Keratinocyte (primary cell): Measurements from ENCODE around the gene SMYD1. TPM values are rescaled to one million over a fixed set of nuclear protein-coding genes. Genes with fewer than 3 reads are reported as not detected.

Source experiments
- DNase-seq: peaks from one replicate; pipeline ENCODE4 v3.0.0-alpha.2; 2011; ENCODE audit warnings: low read depth, missing footprints, low spot score
- FAIRE-seq: peaks from 2 replicates; lab custom pipeline; 2011; peaks lifted over from hg19 to GRCh38; lab: Jason Lieb, UNC
- H2AFZ ChIP-seq: 2 replicates; pipeline ENCODE4 v1.6.0; 2012; ENCODE audit warnings: low read length, control low read depth, inconsistent platforms; ENCODE audit not compliant: control insufficient read depth
- H3K27ac ChIP-seq: 2 replicates; pipeline ENCODE4 v1.5.1; 2011; ENCODE audit warnings: low read length; ENCODE audit not compliant: control insufficient read depth, insufficient read depth
- H3K27me3 ChIP-seq: 3 replicates; pipeline ENCODE4 v1.6.0; 2011; ENCODE audit warnings: low read length; ENCODE audit not compliant: control insufficient read depth, insufficient read depth; ENCODE audit errors: extremely low read depth
- H3K36me3 ChIP-seq, 2 experiments: 2 replicates in 1 of 2; 3 replicates in 1 of 2; pipeline ENCODE4 v1.5.1; 2011; ENCODE audit warnings: low read length in 2 of 2, mild to moderate bottlenecking in 1 of 2; ENCODE audit not compliant: control insufficient read depth in 2 of 2, insufficient read depth in 2 of 2; ENCODE audit errors: extremely low read depth in 1 of 2
- H3K4me1 ChIP-seq: 3 replicates; pipeline ENCODE4 v1.5.1; 2011; ENCODE audit warnings: low read length; ENCODE audit not compliant: control insufficient read depth, insufficient read depth; ENCODE audit errors: extremely low read depth
- H3K4me2 ChIP-seq: 3 replicates; pipeline ENCODE4 v1.6.0; 2011; ENCODE audit warnings: low read depth, low read length; ENCODE audit not compliant: control insufficient read depth, insufficient read depth; ENCODE audit errors: extremely low read depth
- H3K4me3 ChIP-seq, 3 experiments: fragments of 200-600 bp in 1 of 3; sonication (generic) in 1 of 3; 2 replicates in 2 of 3; 3 replicates in 1 of 3; pipeline ENCODE4 v1.5.1; 2011 to 2016; ENCODE audit warnings: low read length in 3 of 3, mild to moderate bottlenecking in 3 of 3, control low read depth in 2 of 3, inconsistent platforms in 1 of 3, low read depth in 1 of 3, mixed read lengths in 1 of 3, mixed run types in 1 of 3, moderate library complexity in 1 of 3; ENCODE audit not compliant: control insufficient read depth in 2 of 3, insufficient read depth in 2 of 3; ENCODE audit errors: extremely low read depth in 1 of 3
- H3K79me2 ChIP-seq: 2 replicates; pipeline ENCODE4 v1.6.0; 2012; ENCODE audit warnings: low read length; ENCODE audit not compliant: control insufficient read depth, insufficient read depth
- H3K9ac ChIP-seq: 3 replicates; pipeline ENCODE4 v1.6.0; 2011; ENCODE audit warnings: low read length; ENCODE audit not compliant: control insufficient read depth, insufficient read depth; ENCODE audit errors: extremely low read depth
- H3K9me1 ChIP-seq: 3 replicates; pipeline ENCODE4 v1.6.0; 2011; ENCODE audit warnings: low read length; ENCODE audit not compliant: control insufficient read depth, insufficient read depth; ENCODE audit errors: extremely low read depth
- H3K9me3 ChIP-seq: 2 replicates; pipeline ENCODE4 v1.5.1; 2012; ENCODE audit warnings: low read depth, low read length; ENCODE audit not compliant: control insufficient read depth
- H4K20me1 ChIP-seq: 3 replicates; pipeline ENCODE4 v1.6.0; 2011; ENCODE audit warnings: low read length; ENCODE audit not compliant: control insufficient read depth, insufficient read depth; ENCODE audit errors: extremely low read depth
- CTCF ChIP-seq, 3 experiments: IDR thresholded peaks in 1 of 3; conservative IDR thresholded peaks in 1 of 3; optimal IDR thresholded peaks in 1 of 3; 2 replicates in 2 of 3; 3 replicates in 1 of 3; pipeline versions ENCODE3 to v1.5.1; 2011; ENCODE audit warnings: low read length in 3 of 3, mild to moderate bottlenecking in 3 of 3, moderate library complexity in 2 of 3, control low read depth in 1 of 3, inconsistent platforms in 1 of 3; ENCODE audit not compliant: insufficient read depth in 2 of 3; ENCODE audit errors: extremely low read depth in 1 of 3
- EZH2 ChIP-seq: IDR thresholded peaks from one replicate; pipeline ENCODE4 v1.6.1; 2012; ENCODE audit warnings: inconsistent platforms, mild to moderate bottlenecking, low read length, moderate library complexity
- dilution Hi-C: fragments of 300-500 bp; cut with MboI; formaldehyde crosslinking; loops from one replicate; pipeline ENCODE4 v1.7.0; 2020; ENCODE audit warnings: low sequenced_read_pairs; ENCODE audit not compliant: extremely low pct_ligation_motif_present
- polyA plus RNA-seq, 5 experiments: library from polyadenylated mRNA; depleted of rRNA in 3 of 5; stranded (reverse) in 3 of 5; stranded (forward) in 1 of 5; unstranded in 1 of 5; fragments of >200 nt; gene quantifications; 1 replicate in 1 of 5; 2 replicates in 3 of 5; 3 replicates in 1 of 5; pipeline versions ENCODE4 v1.2.1 to v1.2.3, GENCODE V29; 2011 to 2012; ENCODE audit warnings: missing spikeins in 2 of 5, low read depth in 1 of 5, low replicate concordance in 1 of 5

The SMYD1 gene
- polyA plus RNA-seq, 1 donor (not counting 4 experiments of a cell fraction or from before 2014, with no cell fraction given): not detected

DNA sequence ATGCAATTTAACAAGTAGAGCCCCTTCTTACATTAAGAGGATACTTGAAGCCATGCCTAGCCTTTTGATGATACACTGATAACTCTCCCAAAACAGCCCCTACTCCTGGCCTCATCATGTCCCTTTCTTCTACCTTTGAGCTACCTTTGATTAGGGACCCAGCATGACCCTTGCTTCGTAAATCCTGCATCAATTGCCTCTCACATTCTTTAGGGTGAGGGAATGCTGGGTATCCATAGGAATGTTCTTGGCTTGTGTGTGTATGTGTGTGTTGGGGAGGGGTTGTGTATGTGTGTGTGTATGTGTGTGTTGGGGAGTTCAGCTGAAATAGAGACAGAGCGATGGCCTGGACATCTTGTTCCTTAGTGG, 6.7 kb upstream of the SMYD1 start:
- Histone ChIP-seq H4K20me1 (no peaks in the 10 kb centered on the region), H3K27ac (no peak overlapping the region), H3K9me3 (no peaks in the 10 kb centered on the region), H3K79me2 (no peaks in the 10 kb centered on the region), H3K4me2 (no peak overlapping the region), H3K9ac (no peak overlapping the region), H2AFZ (no peak overlapping the region), H3K9me1 (no peaks in the 10 kb centered on the region), H3K27me3 (no peaks in the 10 kb centered on the region), H3K4me3 (no peak overlapping the region), H3K36me3 (no peaks in the 10 kb centered on the region), H3K4me1 (peaks cover 4% of the 10 kb centered on the region)
- TF ChIP-seq CTCF (optimal IDR thresholded peaks at IDR 0.05 in 1 of 3, IDR thresholded peaks at IDR 0.05 in 1 of 3, conservative IDR thresholded peaks at IDR 0.05 in 1 of 3; ENCODE audit: extremely low read depth in 1 of 3, insufficient read depth in 2 of 3, low read length in 3 of 3) (no peak), EZH2 (no peak)
- DNase-seq: no peak
- dilution Hi-C loops: no loop called here
- no peak for FAIRE-seq

- H3K4me1 ChIP-seq: peaks cover under 1% of the 10 kb centered on the region
- no peaks in the 10 kb centered on the region for H3K27me3 ChIP-seq
- FAIRE-seq: no peak
- no peaks in the 10 kb centered on the region for H3K9me3 ChIP-seq
- DNase-seq: no peak
- no peak for TF ChIP-seq EZH2
- TF ChIP-seq CTCF (optimal IDR thresholded peaks at IDR 0.05 in 1 of 3, IDR thresholded peaks at IDR 0.05 in 1 of 3, conservative IDR thresholded peaks at IDR 0.05 in 1 of 3; ENCODE audit: extremely low read depth in 1 of 3, insufficient read depth in 2 of 3, low read length in 3 of 3): no peak
- no peak overlapping the region for H2AFZ ChIP-seq
- no peak overlapping the region for H3K27ac ChIP-seq
- H3K36me3 ChIP-seq: no peaks in the 10 kb centered on the region
- no peak overlapping the region for H3K9ac ChIP-seq
- H3K4me3 ChIP-seq: no peak overlapping the region
- dilution Hi-C loops: no loop called here
- H4K20me1 ChIP-seq: no peaks in the 10 kb centered on the region
- no peaks in the 10 kb centered on the region for H3K79me2 ChIP-seq
- H3K9me1 ChIP-seq: no peaks in the 10 kb centered on the region
- no peak overlapping the region for H3K4me2 ChIP-seq
Observed at GRCh38 chr2:88061295-88061694, 6.3 kb upstream of the SMYD1 start.
